ENCODE results near the gene SETD2. TPM values are rescaled to one million over a fixed set of nuclear protein-coding genes. Genes with fewer than 3 reads are reported as not detected.

The SETD2 gene
- total and polyA plus RNA-seq, 9 of the 15 experiments (the other 6 are each of a cell fraction or from before 2014, with no cell fraction given), result 8.2 to 44.0 (median 33.6) TPM

GRCh38 chr3:46987743-46988401 lies 176.0 kb downstream of the SETD2 start:
- peak overlapping the region; percentile 99 for H3K4me2 ChIP-seq (ENCODE audit: insufficient read depth, low read length)
- H3K27ac ChIP-seq (ENCODE audit: extremely low read depth, low read depth, low read length), result peak overlapping the region; percentile 99
- DNase-seq (ENCODE audit: extremely low read depth in 1 of 4, low spot score in 3 of 4), result peak; percentile 97 to 99 (median 98)
- peak; percentile 95 for ATAC-seq
- H3K4me1 ChIP-seq (replicated peaks in 1 of 2; ENCODE audit: control insufficient read depth in 2 of 2, insufficient read depth in 2 of 2, low read length in 2 of 2), result peaks cover 34 to 67% of the 10 kb centered on the region in 2 experiments
- peak overlapping the region; percentile 89 for H2AFZ ChIP-seq (ENCODE audit: low read depth, low read length)
- H3K9me1 ChIP-seq (ENCODE audit: control insufficient read depth, insufficient read depth, low read length), result peaks cover 5% of the 10 kb centered on the region
- BruUV-seq (replicated peaks), result no TSS peak
- H3K9ac ChIP-seq (ENCODE audit: insufficient read depth in 1 of 2, low read depth in 2 of 2, low read length in 2 of 2), result peak overlapping the region; percentile 95 to 96
- intact Hi-C loops (cut with micrococcal nuclease), result loop anchor here (1.0 kb wide), 2 partner anchors 9 to 40 kb away; partner anchors contain the start of gene NBEAL2
- WGBS (ENCODE audit: insufficient coverage, low coverage, missing lambda C conversion rate), result under 1% methylated on average over 16 of the region's 16 CpGs
- no peaks in the 10 kb centered on the region for H4K20me1 ChIP-seq (replicated peaks; ENCODE audit: control insufficient read depth, insufficient read depth, low read length)
- peaks cover 42% of the 10 kb centered on the region for H3K36me3 ChIP-seq (ENCODE audit: control insufficient read depth, insufficient read depth, low read length)
- in situ Hi-C loops (cut with MboI), result no loop called here
- H3K79me2 ChIP-seq (ENCODE audit: control insufficient read depth, insufficient read depth, low read length), result peaks cover 45% of the 10 kb centered on the region
- peak overlapping the region; percentile 46 for H3K4me3 ChIP-seq
- no peak for FAIRE-seq
- no peaks in the 10 kb centered on the region for H3K9me3 ChIP-seq (replicated peaks; ENCODE audit: control insufficient read depth, insufficient read depth, low read depth, low read length)
- POLR2A ChIA-PET, result interaction anchor here (0.6 to 2.9 kb wide), 20 partner anchors 10 to 1748 kb away, joined by 3 to 35 read pairs (median 4); partner anchors contain the start of genes CCDC12, NBEAL2 and PTPN23
- no peaks in the 10 kb centered on the region for H3K27me3 ChIP-seq (ENCODE audit: control insufficient read depth in 2 of 2, insufficient read depth in 2 of 2, low read length in 2 of 2)
- CTCF ChIA-PET (ENCODE audit: low intra/inter-chr PET ratio), result no interaction called here
- TF ChIP-seq GATAD2B (IDR thresholded peaks at IDR 0.05; ENCODE audit: borderline replicate concordance), result peak; percentile 78; the same call in 1 of the 2 replicates
- no peak for TF ChIP-seq THRB (CRISPR knock-in tag; conservative IDR thresholded peaks at IDR 0.05)
- TF ChIP-seq ETS2 (tag; IDR thresholded peaks at IDR 0.05; ENCODE audit: borderline replicate concordance, poor library complexity, severe bottlenecking), result no peak
- peak; percentile 63; the same call in 1 of the 2 replicates for TF ChIP-seq CTBP1 (IDR thresholded peaks at IDR 0.05; ENCODE audit: borderline replicate concordance)
- TF ChIP-seq USF1 (CRISPR knock-in tag; IDR thresholded peaks at IDR 0.05), result peak; percentile 40; the same call in 1 of the 2 replicates
- TF ChIP-seq RBBP5 (IDR thresholded peaks at IDR 0.05; ENCODE audit: borderline replicate concordance, insufficient read depth, low read length, poor library complexity, severe bottlenecking), result no peak
- no peak for TF ChIP-seq ZBTB1 (CRISPR knock-in tag; IDR thresholded peaks at IDR 0.05; ENCODE audit: borderline replicate concordance, low read depth)
- peak; percentile 79 for TF ChIP-seq FOSL1 (tag; conservative IDR thresholded peaks at IDR 0.05)
- TF ChIP-seq ZNF449 (CRISPR knock-in tag; IDR thresholded peaks at IDR 0.05), result 0 out of 2 replicates have a peak, but pooled peaks have one; percentile 8
- no peak for TF ChIP-seq ZNF41 (CRISPR knock-in tag; conservative IDR thresholded peaks at IDR 0.05)
- TF ChIP-seq SPI1 (IDR thresholded peaks at IDR 0.05; ENCODE audit: borderline replicate concordance, low read depth, low read length), result peak; percentile 74
- TF ChIP-seq ZNF395 (CRISPR knock-in tag; IDR thresholded peaks at IDR 0.05), result peak; percentile 26; the same call in 1 of the 2 replicates
- TF ChIP-seq BRF1 (IDR thresholded peaks at IDR 0.05; ENCODE audit: borderline replicate concordance, extremely low read depth, insufficient read length), result no peak
- TF ChIP-seq CHCHD3 (CRISPR knock-in tag; IDR thresholded peaks at IDR 0.05), result no peak
- TF ChIP-seq BACH1 (tag; IDR thresholded peaks at IDR 0.05), result peak; percentile 94
- TF ChIP-seq ZNF232 (CRISPR knock-in tag; IDR thresholded peaks at IDR 0.05), result no peak
